ENCODE results near the gene CACNB4.
"Not testable (repeated sequence)": the region's sequence is repeated elsewhere in the genome, so short reads cannot be mapped to it uniquely, and the experiment has no call there.

The CACNB4 gene

GRCh38 chr2:151943461-151943860 is 155.4 kb downstream of the CACNB4 start:
- DNase-seq (ENCODE audit: low spot score), result no peak

GRCh38 chr2:151942540-151943205 is 156.2 kb downstream of the CACNB4 start:
- not testable (repeated sequence) for DNase-seq (ENCODE audit: low spot score)

DNA sequence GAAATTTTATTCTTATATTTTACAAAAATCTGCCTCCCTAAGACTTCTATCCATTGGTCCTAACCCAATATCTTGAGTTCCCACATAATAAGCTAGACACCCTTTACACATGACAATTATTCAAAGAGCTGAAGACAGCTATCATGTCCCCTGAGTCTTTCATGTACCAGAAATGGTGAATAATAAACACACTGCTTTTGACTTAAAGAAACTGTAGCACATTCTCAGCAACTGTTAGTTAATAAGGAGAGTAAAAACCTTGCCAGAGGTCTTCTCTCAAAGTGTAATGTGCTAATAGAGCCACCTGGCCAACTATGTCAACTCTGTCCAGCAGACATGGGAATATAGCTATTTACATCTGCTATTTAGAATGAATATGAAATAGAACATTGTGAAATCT is 160.9 kb downstream of the CACNB4 start:
- no peak for DNase-seq (ENCODE audit: low spot score)

DNA sequence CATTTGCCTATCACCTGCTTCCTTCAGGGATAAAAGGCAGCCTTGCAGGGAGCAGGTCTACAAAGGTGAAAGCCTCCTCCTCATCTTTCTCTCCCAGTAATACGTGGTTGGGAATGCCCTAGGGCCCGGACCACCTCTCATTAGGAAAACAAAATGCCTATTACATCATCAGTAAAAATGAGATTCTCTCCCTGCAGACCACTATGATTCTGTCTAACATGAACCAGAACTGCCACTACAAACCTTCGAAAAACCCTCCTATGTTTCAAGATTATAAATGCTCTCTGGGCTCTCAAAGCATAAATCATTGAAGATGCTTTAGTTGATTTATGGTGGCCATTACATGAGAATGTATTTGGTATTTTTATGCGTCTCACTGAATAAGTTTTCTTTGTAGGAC is 162.2 kb downstream of the CACNB4 start:
- DNase-seq (ENCODE audit: low spot score), result no peak

- DNase-seq (ENCODE audit: low spot score), result no peak
These were observed 165.5 kb downstream of the CACNB4 start for GRCh38 chr2:151933266-151933804.

- no peak for DNase-seq (ENCODE audit: low spot score)
These were observed 167.1 kb downstream of the CACNB4 start for GRCh38 chr2:151931756-151932155.

DNA sequence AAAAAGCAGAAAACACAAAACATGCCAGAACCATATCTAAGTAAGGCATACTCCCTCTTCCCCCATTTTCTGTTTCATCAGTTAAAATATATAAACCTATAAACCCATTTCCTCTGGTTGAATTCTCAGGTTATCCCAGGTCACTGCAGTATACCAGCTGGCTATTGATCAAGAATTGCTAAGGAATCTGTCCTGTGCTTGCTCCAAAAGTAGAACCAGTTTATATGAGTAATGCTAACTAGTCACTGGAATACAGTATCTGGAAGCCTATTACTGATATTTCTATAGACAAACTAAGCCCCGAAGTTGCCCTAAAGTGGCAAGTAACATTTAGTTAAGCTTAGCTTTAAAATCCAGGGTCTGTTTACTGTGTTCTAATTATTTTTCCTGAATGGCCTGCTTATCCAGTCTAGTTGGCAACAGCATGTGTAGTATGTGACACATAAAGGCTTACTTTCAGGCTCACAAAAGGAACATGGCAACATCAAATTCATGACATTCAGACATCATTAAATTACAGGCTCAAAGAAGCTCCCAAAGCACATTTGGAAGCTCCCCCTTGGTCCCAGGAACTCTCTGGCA is 167.7 kb downstream of the CACNB4 start:
- DNase-seq (ENCODE audit: low spot score), result no peak

GRCh38 chr2:151930042-151930441 is 168.8 kb downstream of the CACNB4 start:
- DNase-seq (ENCODE audit: low spot score), result no peak

GRCh38 chr2:151928380-151928779 is 170.5 kb downstream of the CACNB4 start:
- no peak for DNase-seq (ENCODE audit: low spot score)

DNA sequence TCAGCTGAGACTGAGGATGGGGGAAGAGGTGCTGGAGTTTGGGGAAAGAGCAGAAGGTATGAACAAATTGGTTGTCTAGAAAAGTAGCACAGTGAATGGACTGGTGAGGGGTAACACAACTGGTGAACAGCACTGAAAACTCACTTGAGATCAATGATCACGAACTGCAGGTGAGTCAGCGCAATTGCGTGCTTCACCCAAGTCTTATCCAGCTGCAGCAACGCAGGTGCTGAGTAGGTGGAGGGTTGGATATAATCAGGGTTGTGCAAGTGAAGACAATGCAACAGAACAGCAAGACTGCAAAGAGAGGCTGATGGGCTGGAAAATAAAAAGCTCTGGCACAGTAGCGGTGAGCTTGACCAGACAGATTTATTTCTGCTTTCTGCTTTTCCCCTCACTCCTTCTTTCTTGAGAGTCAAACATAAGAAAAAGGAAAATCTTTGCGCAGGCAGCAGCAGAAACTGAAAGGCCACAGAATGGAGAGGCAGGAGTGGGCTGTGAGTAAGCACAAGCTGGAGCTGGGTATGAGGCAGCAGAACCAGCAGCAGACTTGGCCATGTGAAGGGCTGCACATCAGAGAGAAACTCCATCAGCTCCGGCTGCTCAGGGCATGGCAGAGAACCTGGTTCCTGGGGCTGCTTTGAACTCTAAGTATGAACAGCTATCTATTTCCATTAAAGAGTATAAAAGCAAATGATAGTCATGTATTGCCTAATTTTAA is 171.2 kb downstream of the CACNB4 start:
- DNase-seq (ENCODE audit: low spot score), result no peak

- no peak for DNase-seq (ENCODE audit: low spot score)
These were observed 175.8 kb downstream of the CACNB4 start for GRCh38 chr2:151922845-151923666.

GRCh38 chr2:151919786-151920185 is 179.1 kb downstream of the CACNB4 start:
- no peak for DNase-seq (ENCODE audit: low spot score)

DNA sequence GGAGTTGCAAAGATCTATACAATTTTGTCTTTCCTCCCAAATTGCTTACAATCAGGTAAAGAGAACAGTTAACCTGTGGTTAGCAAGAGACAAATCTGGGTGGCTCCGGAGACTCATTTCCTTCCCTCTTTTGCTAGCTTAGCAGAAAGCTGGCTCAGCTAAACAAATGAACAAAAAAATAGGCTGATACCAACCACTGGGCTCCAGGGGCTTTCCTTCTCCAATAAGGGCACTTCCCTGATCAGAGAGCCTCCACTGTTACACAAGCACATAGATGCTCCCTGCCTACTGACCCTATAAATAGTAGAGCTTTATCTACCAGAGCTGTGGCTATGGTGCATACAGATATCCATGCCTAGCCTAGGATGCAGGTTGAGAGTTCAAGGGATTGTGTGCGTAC is 180.5 kb downstream of the CACNB4 start:
- no peak for DNase-seq (ENCODE audit: low spot score)

DNA sequence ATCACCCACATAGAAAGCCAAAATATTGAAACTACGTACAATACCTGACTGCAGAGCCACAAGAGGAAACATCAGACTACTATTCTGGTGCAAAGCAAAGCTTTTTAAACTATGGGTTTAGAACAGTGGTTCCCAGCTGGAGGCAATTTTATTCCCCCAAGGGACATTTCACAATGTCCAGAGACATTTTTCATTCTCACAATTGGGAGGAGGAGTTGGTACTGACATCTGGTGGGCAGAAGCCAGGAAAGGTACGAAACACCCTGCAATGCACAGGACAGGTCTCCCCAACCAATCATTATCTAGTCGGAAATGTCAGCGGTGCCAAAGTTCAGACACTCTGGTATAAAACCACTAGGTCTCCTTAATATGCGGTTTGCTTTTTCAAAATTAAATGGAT is 182.2 kb downstream of the CACNB4 start:
- no peak for DNase-seq (ENCODE audit: low spot score)

- not testable (repeated sequence) for DNase-seq (ENCODE audit: low spot score)
These were observed 183.2 kb downstream of the CACNB4 start for GRCh38 chr2:151915629-151916025.

DNA sequence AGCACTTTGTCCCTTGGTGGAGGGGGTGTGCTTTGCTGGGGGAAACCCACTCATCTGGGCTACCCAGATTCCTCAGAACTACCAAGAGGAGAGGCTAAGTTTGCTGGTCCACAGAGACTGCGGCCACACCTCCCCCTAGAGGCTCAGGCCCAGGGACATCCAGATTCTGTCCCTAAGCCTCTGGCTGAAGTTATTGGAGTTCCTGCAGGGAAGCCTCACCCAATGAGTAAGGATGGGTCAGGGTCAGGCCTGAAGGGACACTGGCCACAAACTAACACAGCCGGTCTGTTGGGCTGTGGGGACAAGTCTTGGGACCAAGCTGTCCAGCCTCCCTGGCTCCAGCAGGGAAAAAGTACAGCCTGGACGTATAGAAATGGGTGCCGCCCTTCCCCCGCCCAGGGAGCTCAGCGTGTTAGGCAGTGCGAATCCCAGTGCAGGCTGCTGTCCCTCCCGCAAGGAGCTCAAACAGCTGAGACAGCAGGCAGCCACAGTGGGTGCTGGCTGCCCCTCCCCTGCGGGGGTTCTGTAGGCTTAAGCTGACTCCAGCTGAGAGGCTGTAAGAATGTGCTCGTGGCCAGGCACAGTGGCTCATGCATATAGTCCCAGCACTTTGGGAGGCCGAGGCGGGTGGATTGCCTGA is 183.7 kb downstream of the CACNB4 start:
- DNase-seq (ENCODE audit: low spot score), result no peak

DNA sequence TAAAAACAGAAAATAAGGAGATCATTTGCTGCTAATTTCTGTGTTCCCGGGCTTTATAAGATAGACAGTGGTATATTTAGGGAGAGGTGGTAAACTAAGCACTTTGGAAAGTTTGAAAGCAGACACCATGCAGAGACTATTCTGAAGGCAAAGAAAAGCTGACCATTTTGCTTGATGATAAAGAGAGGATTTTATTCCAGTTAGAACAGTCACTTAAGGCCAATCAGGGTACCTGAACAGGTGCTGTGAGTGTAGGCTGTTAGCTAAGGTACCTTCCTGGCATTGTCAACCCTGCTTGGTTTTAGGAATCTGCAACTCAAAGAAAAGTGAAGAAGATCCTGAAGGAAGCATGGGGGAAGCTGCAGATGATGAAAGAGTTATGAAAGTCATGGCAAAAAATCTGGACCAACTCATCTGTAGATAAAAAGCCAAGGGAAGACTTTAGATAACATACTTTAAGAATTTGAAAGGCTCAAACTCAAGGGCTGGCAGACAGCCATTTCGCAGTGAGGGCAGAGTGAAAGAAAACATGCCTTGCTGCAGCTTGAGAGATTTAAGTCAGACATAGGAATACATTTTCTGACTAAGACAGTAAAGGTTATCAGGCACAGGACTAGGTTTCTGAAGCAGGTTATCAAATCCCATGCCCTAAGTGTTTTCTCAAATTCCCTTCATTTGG is 190.5 kb downstream of the CACNB4 start:
- DNase-seq (ENCODE audit: low spot score), result no peak

DNA sequence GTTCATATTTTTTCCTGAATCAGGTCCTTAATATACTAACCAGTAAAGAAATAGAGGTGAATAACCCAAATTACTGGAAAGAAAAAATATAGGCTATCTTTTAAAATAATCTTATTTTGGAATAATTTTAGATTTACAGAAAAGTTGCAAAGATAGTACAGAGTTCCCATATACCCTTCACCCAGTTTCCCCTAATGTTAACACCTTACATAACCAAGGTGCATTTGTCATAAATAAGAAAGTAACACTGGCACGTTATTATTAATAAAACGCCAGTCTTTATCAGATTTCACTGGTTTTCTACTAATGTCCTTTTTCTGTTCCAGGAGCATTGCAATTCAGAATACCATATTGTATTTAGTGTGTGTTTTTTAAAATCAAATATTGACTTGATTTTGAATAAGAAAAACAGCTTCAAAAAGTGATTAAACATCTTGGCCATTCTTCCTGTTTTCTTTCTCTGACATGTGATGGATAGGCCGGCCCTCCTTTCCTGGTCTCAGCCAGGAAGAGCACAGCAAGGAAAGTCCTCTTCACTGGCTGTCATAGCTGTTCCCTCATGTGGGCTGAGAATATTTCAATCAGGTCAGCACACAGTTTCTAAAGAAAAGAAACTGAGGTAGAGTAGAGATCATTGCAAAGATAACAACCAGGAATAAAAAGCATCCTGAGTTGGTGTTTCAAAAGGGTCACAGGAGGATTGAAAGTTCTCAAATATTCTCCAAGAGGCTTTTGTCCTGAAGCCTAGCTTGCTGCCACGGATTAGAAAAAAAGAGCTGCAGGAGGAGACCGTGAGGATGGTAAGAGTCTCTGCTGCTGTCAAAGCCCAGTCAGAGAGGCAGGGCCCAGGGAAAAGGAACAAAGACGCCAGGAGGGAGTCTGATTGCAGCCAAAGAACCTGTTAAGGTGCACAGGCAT is 191.3 kb downstream of the CACNB4 start:
- no peak for DNase-seq (ENCODE audit: low spot score)

DNA sequence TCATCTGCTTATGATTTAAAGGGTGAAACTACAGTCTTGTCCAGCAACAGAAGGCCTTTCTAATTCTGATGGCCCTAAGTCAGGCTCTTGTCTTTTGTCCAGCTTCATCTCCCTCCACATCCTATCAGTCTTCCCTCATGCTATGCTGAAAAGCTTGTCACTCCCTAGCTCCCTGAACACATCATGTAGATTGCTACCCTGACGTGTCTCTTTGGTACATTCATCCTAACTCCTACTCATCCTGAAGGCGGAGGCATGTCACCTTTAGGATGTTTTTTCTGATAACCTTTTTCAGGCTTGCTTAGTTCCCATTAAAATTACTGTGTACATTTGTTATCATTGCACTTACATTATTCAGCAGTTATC is 192.2 kb downstream of the CACNB4 start:
- no peak for DNase-seq (ENCODE audit: low spot score)

GRCh38 chr2:151905963-151906632 is 192.7 kb downstream of the CACNB4 start:
- DNase-seq (ENCODE audit: low spot score), result no peak
